T-cell (primary cell): ENCODE results near the gene MPRIP. TPM values are rescaled to one million over a fixed set of nuclear protein-coding genes. Genes with fewer than 3 reads are reported as not detected.
"Not testable (repeated sequence)": the region's sequence is repeated elsewhere in the genome, so short reads cannot be mapped to it uniquely, and the experiment has no call there.

Experiments
- ATAC-seq, 4 experiments: fragments of 200-7000 bp in 3 of 4; fragments of 150-1000 bp in 1 of 4; cut with Tn5 transposase; replicated peaks in 1 of 4; 1 replicate in 3 of 4; 2 replicates in 1 of 4; pipeline ENCODE4 v1.10.0; 2021; ENCODE audit warnings: moderate library complexity in 3 of 4, mild to moderate bottlenecking in 2 of 4, moderate number of reproducible peaks in 1 of 4
- CTCF ChIA-PET, 2 donors: fragments of 300-600 bp; sonication (Branson Sonifier 250); formaldehyde crosslinking; loops; one replicate each; lab custom pipeline; 2022; ENCODE audit warnings: antibody characterized with exemption in 2 of 2; lab: Charles Lee
- POLR2A ChIA-PET, 2 donors: fragments of 300-600 bp; sonication (Branson Sonifier 250); formaldehyde crosslinking; loops; one replicate each; lab custom pipeline; 2022; ENCODE audit warnings: antibody characterized with exemption in 2 of 2; lab: Charles Lee
- DNase-seq, 35 experiments: peaks; one replicate each; pipeline versions ENCODE4 v3.0.0 to v3.0.0-alpha.2; 2013 to 2023
- H3K27ac ChIP-seq: one replicate; pipeline ENCODE4 v1.5.1; 2013; ENCODE audit warnings: low read length
- H3K27me3 ChIP-seq, 2 experiments: replicated peaks in 1 of 2; 1 replicate in 1 of 2; 2 replicates in 1 of 2; pipeline versions ENCODE4 v1.6.1 to v1.7.0; 2013; ENCODE audit warnings: low read length in 1 of 2, mixed read lengths in 1 of 2; ENCODE audit not compliant: control insufficient read depth in 2 of 2, insufficient read depth in 2 of 2; ENCODE audit errors: extremely low read depth in 1 of 2
- H3K36me3 ChIP-seq, 2 donors: 1 replicate in 1 of 2; 2 replicates in 1 of 2; pipeline versions ENCODE4 v1.6.1 to v1.7.0; 2013; ENCODE audit warnings: low read length in 1 of 2; ENCODE audit not compliant: control insufficient read depth in 2 of 2, insufficient read depth in 1 of 2; ENCODE audit errors: extremely low read depth in 1 of 2
- H3K4me1 ChIP-seq, 2 experiments: 1 replicate in 1 of 2; 2 replicates in 1 of 2; pipeline versions ENCODE4 v1.6.1 to v1.7.0; 2013; ENCODE audit warnings: low read length in 2 of 2, mixed read lengths in 1 of 2; ENCODE audit not compliant: insufficient read depth in 2 of 2, control insufficient read depth in 1 of 2; ENCODE audit errors: extremely low read depth in 1 of 2
- H3K4me3 ChIP-seq, 2 donors: 1 replicate in 1 of 2; 2 replicates in 1 of 2; pipeline versions ENCODE4 v1.5.1 to v1.7.0; 2013; ENCODE audit warnings: mild to moderate bottlenecking in 2 of 2, low read length in 1 of 2, moderate library complexity in 1 of 2; ENCODE audit not compliant: control insufficient read depth in 1 of 2; ENCODE audit errors: extremely low read depth in 1 of 2
- H3K9me3 ChIP-seq: 2 replicates; pipeline ENCODE4 v1.7.0; 2013
- H3K27ac Mint-ChIP-seq, 2 donors: one replicate each; pipeline ENCODE4 v1.8.0; 2020 to 2021; ENCODE audit warnings: mild to moderate bottlenecking in 2 of 2, mixed read lengths in 2 of 2
- H3K27me3 Mint-ChIP-seq, 2 donors: one replicate each; pipeline ENCODE4 v1.8.0; 2021 to 2022; ENCODE audit warnings: mixed read lengths in 2 of 2
- H3K36me3 Mint-ChIP-seq: one replicate; pipeline ENCODE4 v1.8.0; 2021; ENCODE audit warnings: mixed read lengths
- H3K4me1 Mint-ChIP-seq, 3 donors: one replicate each; pipeline ENCODE4 v1.8.0; 2020 to 2022; ENCODE audit warnings: mixed read lengths in 3 of 3, mild to moderate bottlenecking in 1 of 3
- H3K4me3 Mint-ChIP-seq, 3 donors: one replicate each; pipeline ENCODE4 v1.8.0; 2020 to 2022; ENCODE audit warnings: mild to moderate bottlenecking in 3 of 3, mixed read lengths in 3 of 3, moderate library complexity in 3 of 3
- H3K9me3 Mint-ChIP-seq, 3 donors: one replicate each; pipeline ENCODE4 v1.8.0; 2020 to 2022; ENCODE audit warnings: mixed read lengths in 3 of 3
- WGBS: methylation state at CpG from one replicate; pipeline ENCODE4 v1.1.5; 2013; ENCODE audit warnings: missing lambda C conversion rate; ENCODE audit not compliant: insufficient coverage; 5-methylcytosine and 5-hydroxymethylcytosine counted together
- total RNA-seq, 35 experiments: library from RNA in 6 of 35; stranded (reverse) in 6 of 35; fragments of 120-200 nt in 1 of 35; gene quantifications; one replicate each; pipeline versions ENCODE4 v1.2.1 to v1.2.4 and lab custom pipeline; 2013 to 2026

MPRIP gene
- total RNA-seq, 5 donors from 2014 or later (not counting 1 experiment from before 2014, with no cell fraction given) = 189 to 266 (median 247) TPM

GRCh38 chr17:17182598-17183136 lies 140.4 kb downstream of the MPRIP start:
- WGBS = 66% methylated on average over 5 of the region's 6 CpGs
- Mint-ChIP-seq H3K4me1 (peaks cover 86 to 94% (median 94%) of the 10 kb centered on the region in 3 donors), H3K27ac (peak overlapping the region; percentile 98 to 100), H3K27me3 (no peaks in the 10 kb centered on the region), H3K9me3 (no peaks in the 10 kb centered on the region), H3K36me3 (peaks cover 43% of the 10 kb centered on the region), H3K4me3 (peak overlapping the region; percentile 77 to 83 (median 83))
- Histone ChIP-seq H3K27ac (peak overlapping the region; percentile 94), H3K4me3 (peak overlapping the region; percentile 20 to 25), H3K4me1 (peaks cover 65 to 95% of the 10 kb centered on the region in 2 experiments), H3K27me3 (no peaks in the 10 kb centered on the region), H3K9me3 (no peaks in the 10 kb centered on the region), H3K36me3 (peaks cover 9 to 37% of the 10 kb centered on the region in 2 donors)
- ATAC-seq (peak; percentile 28 to 36 (median 34)), DNase-seq (peak in 5 of 35 experiments; percentile 28 to 47 (median 39))
- ChIA-PET CTCF (no interaction called here), POLR2A (no interaction called here)

GRCh38 chr17:17183744-17184143 lies 141.5 kb downstream of the MPRIP start:
- Histone ChIP-seq H3K4me1 (peaks cover 56 to 84% of the 10 kb centered on the region in 2 experiments), H3K27me3 (no peaks in the 10 kb centered on the region), H3K4me3 (no peak overlapping the region), H3K27ac (peak overlapping the region; percentile 59), H3K36me3 (peaks cover 9 to 45% of the 10 kb centered on the region in 2 donors), H3K9me3 (no peaks in the 10 kb centered on the region)
- 94% methylated on average over 2 of the region's 4 CpGs for WGBS
- POLR2A ChIA-PET = no interaction called here
- H3K36me3 Mint-ChIP-seq = peaks cover 44% of the 10 kb centered on the region
- H3K4me1 Mint-ChIP-seq = peaks cover 82 to 91% (median 89%) of the 10 kb centered on the region in 3 donors
- ATAC-seq = no peak
- no peak for DNase-seq
- H3K27me3 Mint-ChIP-seq = no peaks in the 10 kb centered on the region
- CTCF ChIA-PET = no interaction called here
- peak overlapping the region; percentile 98 to 100 for H3K27ac Mint-ChIP-seq
- H3K4me3 Mint-ChIP-seq = peak overlapping the region in 2 of 3 donors; percentile 9 to 63
- no peaks in the 10 kb centered on the region for H3K9me3 Mint-ChIP-seq

GRCh38 chr17:17184985-17185757 lies 142.9 kb downstream of the MPRIP start:
- Mint-ChIP-seq H3K4me3 (peak overlapping the region; percentile 25 to 63 (median 46)), H3K4me1 (peaks cover 70 to 79% (median 77%) of the 10 kb centered on the region in 3 donors), H3K36me3 (peaks cover 38% of the 10 kb centered on the region), H3K27ac (peak overlapping the region; percentile 98 to 100)
- H3K27me3 ChIP-seq, POLR2A ChIA-PET, H3K4me3 ChIP-seq, CTCF ChIA-PET, H3K9me3 Mint-ChIP-seq, H3K9me3 ChIP-seq, H3K27me3 Mint-ChIP-seq: not testable (repeated sequence)
- peak in 2 of 35 experiments; percentile 22 to 42 for DNase-seq
- peak overlapping the region; percentile 59 for H3K27ac ChIP-seq
- WGBS = 72% methylated on average over 4 of the region's 13 CpGs
- peaks cover 5 to 42% of the 10 kb centered on the region in 2 donors for H3K36me3 ChIP-seq
- ATAC-seq = peak in 1 of 4 experiments; percentile 11
- peaks cover 45 to 70% of the 10 kb centered on the region in 2 experiments for H3K4me1 ChIP-seq

- no peaks in the 10 kb centered on the region for H3K9me3 Mint-ChIP-seq
- peak overlapping the region; percentile 98 to 100 for H3K27ac Mint-ChIP-seq
- no peaks in the 10 kb centered on the region for H3K27me3 Mint-ChIP-seq
- POLR2A ChIA-PET = no interaction called here
- peaks cover 61 to 77% (median 68%) of the 10 kb centered on the region in 3 donors for H3K4me1 Mint-ChIP-seq
- 83% methylated on average over 1 of the region's 3 CpGs for WGBS
- H3K27me3 ChIP-seq = no peaks in the 10 kb centered on the region
- CTCF ChIA-PET = no interaction called here
- peak overlapping the region; percentile 59 for H3K27ac ChIP-seq
- peaks cover 30% of the 10 kb centered on the region for H3K36me3 Mint-ChIP-seq
- peaks cover 36 to 61% of the 10 kb centered on the region in 2 experiments for H3K4me1 ChIP-seq
- DNase-seq (peak in 1 of 35 experiments; percentile 22), ATAC-seq (no peak)
- H3K36me3 ChIP-seq = peaks cover 3 to 34% of the 10 kb centered on the region in 2 donors
- H3K9me3 ChIP-seq = no peaks in the 10 kb centered on the region
- peak overlapping the region; percentile 22 to 63 (median 25) for H3K4me3 Mint-ChIP-seq
- H3K4me3 ChIP-seq = no peak overlapping the region
Measured at GRCh38 chr17:17186051-17186450, 143.8 kb downstream of the MPRIP start.

- POLR2A ChIA-PET = no interaction called here
- Mint-ChIP-seq H3K27me3 (no peaks in the 10 kb centered on the region), H3K27ac (peak overlapping the region; percentile 98 to 100), H3K4me1 (peaks cover 53 to 74% (median 61%) of the 10 kb centered on the region in 3 donors), H3K36me3 (peaks cover 25% of the 10 kb centered on the region), H3K4me3 (peak overlapping the region in 1 of 3 donors; percentile 63), H3K9me3 (no peaks in the 10 kb centered on the region)
- H3K27me3 ChIP-seq = no peaks in the 10 kb centered on the region
- DNase-seq = no peak
- H3K9me3 ChIP-seq = no peaks in the 10 kb centered on the region
- CTCF ChIA-PET = no interaction called here
- ATAC-seq = no peak
- peaks cover 3 to 34% of the 10 kb centered on the region in 2 donors for H3K36me3 ChIP-seq
- H3K4me3 ChIP-seq = no peak overlapping the region
- WGBS = 93% methylated on average over 8 of the region's 14 CpGs
- peak overlapping the region; percentile 59 for H3K27ac ChIP-seq
- H3K4me1 ChIP-seq = peaks cover 28 to 53% of the 10 kb centered on the region in 2 experiments
Measured at GRCh38 chr17:17186551-17187505, 144.6 kb downstream of the MPRIP start.
